Measurements from ENCODE around the gene CBL. TPM values are rescaled to one million over a fixed set of nuclear protein-coding genes. Genes with fewer than 3 reads are reported as not detected.

CBL gene
- polyA plus RNA-seq, 2 of the 4 experiments (the other 2 are of a cell fraction), result 6.0 to 14.1 TPM

- ChIA-PET POLR2A (no interaction called here), CTCF (interaction anchor here (0.6 to 1.6 kb wide), 3 partner anchors 19 to 58 kb away, joined by 3 to 4 read pairs (median 3); no protein-coding TSS in a partner anchor)
- Histone ChIP-seq H3K27ac (no peak overlapping the region), H3K4me1 (peaks cover 17% of the 10 kb centered on the region), H3K4me3 (no peak overlapping the region), H3K9me3 (no peaks in the 10 kb centered on the region), H3K4me2 (no peak overlapping the region)
- FAIRE-seq (no peak), DNase-seq (ENCODE audit: low read depth in 1 of 2, low spot score in 1 of 2) (no peak), ATAC-seq (no peak)
- TF ChIP-seq ZC3H11A (IDR thresholded peaks at IDR 0.05), result no peak
- TF ChIP-seq CBX2 (IDR thresholded peaks at IDR 0.05; ENCODE audit: borderline replicate concordance, low read depth), result no peak
- TF ChIP-seq HOXB5 (CRISPR knock-in tag; IDR thresholded peaks at IDR 0.05), result no peak
- TF ChIP-seq PHF8 (IDR thresholded peaks at IDR 0.05; ENCODE audit: borderline replicate concordance, low read depth), result no peak
- TF ChIP-seq MYC (IDR thresholded peaks at IDR 0.05; ENCODE audit: borderline replicate concordance, low read length), result no peak
- TF ChIP-seq E2F6 (IDR thresholded peaks at IDR 0.05; ENCODE audit: borderline replicate concordance, low read depth), result no peak
- no peak for TF ChIP-seq RARB (CRISPR knock-in tag; IDR thresholded peaks at IDR 0.05)
- no peak for TF ChIP-seq EHMT2 (IDR thresholded peaks at IDR 0.05; ENCODE audit: low read depth)
- TF ChIP-seq FOSB (CRISPR knock-in tag; IDR thresholded peaks at IDR 0.05), result no peak
- TF ChIP-seq CHD2 (IDR thresholded peaks at IDR 0.05; ENCODE audit: low read length, partially characterized antibody), result no peak
- no peak for TF ChIP-seq FOSL2 (IDR thresholded peaks at IDR 0.05)
- no peak for TF ChIP-seq FOSL2 (CRISPR knock-in tag; IDR thresholded peaks at IDR 0.05)
- WGBS (ENCODE audit: missing lambda C conversion rate), result 93% methylated on average over 3 of the region's 3 CpGs
Observed at GRCh38 chr11:119266063-119266462, 59.9 kb downstream of the CBL start.

- TF ChIP-seq CHD2 (IDR thresholded peaks at IDR 0.05; ENCODE audit: low read length, partially characterized antibody) (no peak), HOXA7 (CRISPR knock-in tag; IDR thresholded peaks at IDR 0.05) (no peak), EHMT2 (IDR thresholded peaks at IDR 0.05; ENCODE audit: low read depth) (no peak), ATOH8 (CRISPR knock-in tag; IDR thresholded peaks at IDR 0.05; ENCODE audit: low read depth) (no peak), ZSCAN20 (CRISPR knock-in tag; IDR thresholded peaks at IDR 0.05) (no peak), CHD4 (IDR thresholded peaks at IDR 0.05; ENCODE audit: borderline replicate concordance) (no peak), RCOR1 (IDR thresholded peaks at IDR 0.05; ENCODE audit: low read depth, low read length) (no peak), HOXB5 (CRISPR knock-in tag; IDR thresholded peaks at IDR 0.05) (no peak), PHF8 (IDR thresholded peaks at IDR 0.05; ENCODE audit: borderline replicate concordance, low read depth) (no peak), TFCP2L1 (CRISPR knock-in tag; IDR thresholded peaks at IDR 0.05) (no peak), SMC3 (IDR thresholded peaks at IDR 0.05) (no peak), POLR2AphosphoS2 (conservative IDR thresholded peaks at IDR 0.05; ENCODE audit: low read length) (no peak), NR3C1 (IDR thresholded peaks at IDR 0.05) (no peak), BHLHE40 (IDR thresholded peaks at IDR 0.05; ENCODE audit: low read depth, low read length) (no peak), ELK1 (IDR thresholded peaks at IDR 0.05; ENCODE audit: low read depth, low read length) (no peak), JUNB (IDR thresholded peaks at IDR 0.05) (no peak), ZNF302 (CRISPR knock-in tag; IDR thresholded peaks at IDR 0.05) (no peak), KDM1A (IDR thresholded peaks at IDR 0.05; ENCODE audit: low read depth) (no peak), USF2 (IDR thresholded peaks at IDR 0.05) (no peak)
- FAIRE-seq (no peak), DNase-seq (ENCODE audit: low read depth in 1 of 2, low spot score in 1 of 2) (no peak), ATAC-seq (no peak)
- Histone ChIP-seq H3K9me3 (no peaks in the 10 kb centered on the region), H3K4me2 (no peak overlapping the region), H3K27ac (no peak overlapping the region), H3K4me3 (no peak overlapping the region), H3K4me1 (peaks cover 17% of the 10 kb centered on the region)
- ChIA-PET CTCF (interaction anchor here (0.6 to 0.9 kb wide), 2 partner anchors 18 to 133 kb away, joined by 3 read pairs; no protein-coding TSS in a partner anchor), POLR2A (no interaction called here)
- 92% methylated on average over 7 of the region's 7 CpGs for WGBS (ENCODE audit: missing lambda C conversion rate)
Observed at GRCh38 chr11:119266517-119267255, 60.5 kb downstream of the CBL start.

Data from A549 (cell line).